SH-SY5Y (cell line): ENCODE results near the gene STC2.

ENCODE experiments used
- GATA2 ChIP-seq: IDR thresholded peaks from 2 replicates; pipeline ENCODE4 v1.6.1; 2011; ENCODE audit warnings: mild to moderate bottlenecking, low read depth, low read length
- GATA3 ChIP-seq: IDR thresholded peaks from 2 replicates; pipeline ENCODE4 v1.6.1; 2011; ENCODE audit warnings: low read depth, mild to moderate bottlenecking, low read length, moderate library complexity

DNA sequence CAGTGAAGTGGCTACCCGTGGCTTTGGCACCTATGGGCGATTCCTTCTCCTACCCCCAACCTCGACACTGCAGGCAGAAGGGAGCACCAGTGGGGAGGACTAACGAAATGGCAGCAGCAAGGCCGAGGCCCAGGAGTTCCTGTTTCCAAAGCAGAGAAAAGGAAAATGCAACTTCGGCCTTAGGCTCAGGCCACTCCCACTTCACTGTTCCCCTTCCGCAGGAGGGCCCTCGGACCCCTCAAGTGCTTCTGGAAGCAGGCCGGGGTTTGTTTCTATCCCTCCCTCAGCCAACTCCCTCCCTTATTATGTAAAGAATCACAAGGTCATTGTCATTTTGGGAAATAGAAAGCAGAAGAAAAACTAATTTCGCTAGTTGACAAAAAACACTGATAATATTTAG lies 56.8 kb downstream of the STC2 start:
- no peak for TF ChIP-seq GATA3
- no peak for TF ChIP-seq GATA2
